Neural crest cell (in vitro differentiated cells): Measurements from ENCODE around the gene MYOG. TPM values are rescaled to one million over a fixed set of nuclear protein-coding genes. Genes with fewer than 3 reads are reported as not detected.

ENCODE experiments used
- DNase-seq: peaks from one replicate; pipeline ENCODE4 v3.0.0; 2021; ENCODE audit warnings: low read depth, mixed read lengths, low spot score
- H3K27ac Mint-ChIP-seq: one replicate; pipeline ENCODE4 v1.8.0; 2021; ENCODE audit warnings: mild to moderate bottlenecking, mixed read lengths; ENCODE audit not compliant: unreplicated experiment
- H3K27me3 Mint-ChIP-seq: 2 replicates; pipeline ENCODE4 v1.8.0; 2021; ENCODE audit warnings: low read depth, mild to moderate bottlenecking, mixed read lengths
- H3K36me3 Mint-ChIP-seq: 2 replicates; pipeline ENCODE4 v1.8.0; 2021; ENCODE audit warnings: low read depth, mild to moderate bottlenecking, mixed read lengths
- H3K4me1 Mint-ChIP-seq: 2 replicates; pipeline ENCODE4 v1.8.0; 2021; ENCODE audit warnings: mixed read lengths
- H3K4me3 Mint-ChIP-seq: one replicate; pipeline ENCODE4 v1.8.0; 2021; ENCODE audit warnings: mild to moderate bottlenecking, mixed read lengths
- H3K9me3 Mint-ChIP-seq: 2 replicates; pipeline ENCODE4 v1.8.0; 2021; ENCODE audit warnings: mixed read lengths
- total RNA-seq: library from RNA; stranded (reverse); gene quantifications from 2 replicates; pipeline ENCODE4 v1.2.1, GENCODE V29; 2021
- TF ChIP-seq, protein P1 (sequence below): fragments of 200-600 bp; sonication (generic); conservative IDR thresholded peaks from 2 replicates; pipeline ENCODE4 v1.5.0; 2021; ENCODE audit warnings: antibody characterized with exemption, mild to moderate bottlenecking

The MYOG gene
- total RNA-seq, 1 donor from 2014 or later = not detected

- TF ChIP-seq, protein P1, sequence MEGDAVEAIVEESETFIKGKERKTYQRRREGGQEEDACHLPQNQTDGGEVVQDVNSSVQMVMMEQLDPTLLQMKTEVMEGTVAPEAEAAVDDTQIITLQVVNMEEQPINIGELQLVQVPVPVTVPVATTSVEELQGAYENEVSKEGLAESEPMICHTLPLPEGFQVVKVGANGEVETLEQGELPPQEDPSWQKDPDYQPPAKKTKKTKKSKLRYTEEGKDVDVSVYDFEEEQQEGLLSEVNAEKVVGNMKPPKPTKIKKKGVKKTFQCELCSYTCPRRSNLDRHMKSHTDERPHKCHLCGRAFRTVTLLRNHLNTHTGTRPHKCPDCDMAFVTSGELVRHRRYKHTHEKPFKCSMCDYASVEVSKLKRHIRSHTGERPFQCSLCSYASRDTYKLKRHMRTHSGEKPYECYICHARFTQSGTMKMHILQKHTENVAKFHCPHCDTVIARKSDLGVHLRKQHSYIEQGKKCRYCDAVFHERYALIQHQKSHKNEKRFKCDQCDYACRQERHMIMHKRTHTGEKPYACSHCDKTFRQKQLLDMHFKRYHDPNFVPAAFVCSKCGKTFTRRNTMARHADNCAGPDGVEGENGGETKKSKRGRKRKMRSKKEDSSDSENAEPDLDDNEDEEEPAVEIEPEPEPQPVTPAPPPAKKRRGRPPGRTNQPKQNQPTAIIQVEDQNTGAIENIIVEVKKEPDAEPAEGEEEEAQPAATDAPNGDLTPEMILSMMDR = no peak
- Mint-ChIP-seq H3K27me3 (peaks cover 5% of the 10 kb centered on the region), H3K27ac (no peak overlapping the region), H3K36me3 (no peaks in the 10 kb centered on the region), H3K4me1 (peaks cover 17% of the 10 kb centered on the region), H3K4me3 (no peak overlapping the region), H3K9me3 (no peaks in the 10 kb centered on the region)
- DNase-seq = no peak
Observed at GRCh38 chr1:203069030-203069747, 16.6 kb downstream of the MYOG start.

DNA sequence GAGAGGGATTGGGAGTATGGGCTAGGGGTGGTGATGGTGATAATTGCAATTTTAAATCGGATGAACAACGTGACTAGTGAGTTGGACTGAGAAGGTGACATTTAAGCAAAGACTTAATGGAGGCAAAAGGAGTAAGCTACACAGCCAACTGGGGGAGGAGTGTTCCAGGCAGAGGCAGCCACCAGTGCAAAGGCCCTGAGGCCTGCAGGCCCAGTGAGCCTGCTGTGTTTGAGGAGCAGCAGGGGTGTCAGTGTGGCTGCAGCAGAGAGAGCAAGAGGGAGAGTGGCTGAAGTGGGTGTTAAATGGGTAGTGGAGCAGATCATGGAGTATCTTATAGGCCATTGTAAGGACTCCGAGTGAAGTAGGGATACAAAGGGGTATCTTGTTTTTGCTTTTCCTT is 18.8 kb downstream of the MYOG start:
- H3K36me3 Mint-ChIP-seq = no peaks in the 10 kb centered on the region
- TF ChIP-seq, protein P1 = no peak
- H3K4me3 Mint-ChIP-seq = no peak overlapping the region
- H3K27ac Mint-ChIP-seq = no peak overlapping the region
- DNase-seq = no peak
- peaks cover 17% of the 10 kb centered on the region for H3K4me1 Mint-ChIP-seq
- H3K27me3 Mint-ChIP-seq = no peaks in the 10 kb centered on the region
- H3K9me3 Mint-ChIP-seq = no peaks in the 10 kb centered on the region

- H3K9me3 Mint-ChIP-seq = no peaks in the 10 kb centered on the region
- no peaks in the 10 kb centered on the region for H3K36me3 Mint-ChIP-seq
- TF ChIP-seq, protein P1 = no peak
- peaks cover 17% of the 10 kb centered on the region for H3K4me1 Mint-ChIP-seq
- H3K27ac Mint-ChIP-seq = no peak overlapping the region
- no peaks in the 10 kb centered on the region for H3K27me3 Mint-ChIP-seq
- no peak overlapping the region for H3K4me3 Mint-ChIP-seq
- no peak for DNase-seq
Observed at GRCh38 chr1:203065986-203066385, 19.8 kb downstream of the MYOG start.

- no peaks in the 10 kb centered on the region for H3K9me3 Mint-ChIP-seq
- H3K27me3 Mint-ChIP-seq = no peaks in the 10 kb centered on the region
- no peaks in the 10 kb centered on the region for H3K36me3 Mint-ChIP-seq
- H3K4me3 Mint-ChIP-seq = no peak overlapping the region
- peaks cover 17% of the 10 kb centered on the region for H3K4me1 Mint-ChIP-seq
- no peak for DNase-seq
- no peak overlapping the region for H3K27ac Mint-ChIP-seq
- TF ChIP-seq, protein P1 = no peak
Observed at GRCh38 chr1:203065191-203065590, 20.6 kb downstream of the MYOG start.

DNA sequence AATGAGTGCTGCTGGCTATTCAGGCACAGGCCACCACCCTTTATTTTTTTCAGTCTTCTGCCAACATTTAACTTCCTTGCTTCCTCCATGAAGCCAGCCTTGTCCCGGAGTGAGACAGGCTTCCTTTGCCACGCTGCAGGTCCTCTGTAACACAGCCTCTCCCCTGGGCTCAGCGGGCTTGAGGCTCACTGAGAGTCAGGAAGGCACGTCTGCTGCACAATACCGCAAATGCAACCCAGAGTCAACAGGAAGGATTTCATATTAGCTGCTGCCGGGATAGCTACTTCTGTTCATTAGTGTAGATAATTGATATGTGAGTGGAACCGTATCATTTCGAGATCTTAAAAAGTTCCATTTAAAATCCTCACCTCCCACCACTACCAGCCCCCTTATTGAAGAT is 22.5 kb downstream of the MYOG start:
- no peaks in the 10 kb centered on the region for H3K27me3 Mint-ChIP-seq
- TF ChIP-seq, protein P1 = no peak
- no peaks in the 10 kb centered on the region for H3K36me3 Mint-ChIP-seq
- no peak overlapping the region for H3K4me3 Mint-ChIP-seq
- no peaks in the 10 kb centered on the region for H3K9me3 Mint-ChIP-seq
- no peak overlapping the region for H3K27ac Mint-ChIP-seq
- DNase-seq = no peak
- peaks cover 1% of the 10 kb centered on the region for H3K4me1 Mint-ChIP-seq
